GM20431 (cell line): ENCODE results near the gene MAP6.
"Not testable (repeated sequence)": the region's sequence is repeated elsewhere in the genome, so short reads cannot be mapped to it uniquely, and the experiment has no call there.

Source experiments
- in situ Hi-C: fragments of 300-500 bp; cut with MseI, MboI; formaldehyde crosslinking; loops from one replicate; pipeline ENCODE4 v1.15.0; 2020; ENCODE audit warnings: low sequenced_read_pairs; ENCODE audit not compliant: unreplicated experiment

MAP6 gene

GRCh38 chr11:75596914-75597313, 71.9 kb downstream of the MAP6 start:
- in situ Hi-C loops, result no loop called here

GRCh38 chr11:75595429-75595828, 73.4 kb downstream of the MAP6 start:
- in situ Hi-C loops, result no loop called here

DNA sequence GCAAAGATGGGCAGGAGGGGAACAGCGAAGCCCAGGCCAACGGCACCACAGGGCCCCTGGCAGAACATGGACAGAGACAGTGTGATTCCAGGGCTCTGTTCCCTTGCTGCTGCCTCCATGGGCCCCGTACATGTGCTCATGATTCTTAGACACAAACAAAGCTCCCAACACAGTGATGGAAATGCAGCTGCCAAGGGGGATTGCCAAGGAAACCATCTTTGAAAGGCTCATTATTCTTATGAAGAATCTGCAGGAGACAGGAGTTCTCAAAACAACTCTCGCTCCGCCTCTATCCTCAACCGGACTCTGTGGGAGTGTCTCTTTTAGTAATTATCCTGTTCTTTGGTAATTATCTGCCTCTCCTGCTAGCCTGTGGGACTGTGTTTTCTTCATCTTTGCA, 74.6 kb downstream of the MAP6 start:
- in situ Hi-C loops, result no loop called here

GRCh38 chr11:75593286-75593915, 75.4 kb downstream of the MAP6 start:
- in situ Hi-C loops, result no loop called here

- in situ Hi-C loops, result no loop called here
Observed at GRCh38 chr11:75592715-75593114, 76.1 kb downstream of the MAP6 start.

DNA sequence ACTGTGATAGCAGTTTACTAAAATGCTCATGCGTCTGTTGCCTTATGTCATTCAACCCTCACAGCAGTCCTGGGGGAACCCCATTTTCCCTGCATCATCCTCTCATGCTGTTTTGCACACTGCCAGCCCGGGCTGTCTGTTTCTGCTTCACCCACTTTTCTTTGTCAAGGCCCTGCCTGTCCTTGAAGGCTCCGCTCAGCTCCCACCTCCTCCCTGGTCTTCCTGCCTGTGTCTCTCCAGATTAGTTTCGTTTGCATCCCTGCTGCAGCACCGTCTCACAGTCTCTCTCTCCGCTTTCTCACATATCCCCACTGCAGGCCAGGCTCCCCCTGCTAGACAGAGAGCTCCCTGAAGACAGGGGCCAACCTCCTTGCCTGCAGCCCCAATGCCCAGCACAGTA, 76.9 kb downstream of the MAP6 start:
- in situ Hi-C loops, result no loop called here

DNA sequence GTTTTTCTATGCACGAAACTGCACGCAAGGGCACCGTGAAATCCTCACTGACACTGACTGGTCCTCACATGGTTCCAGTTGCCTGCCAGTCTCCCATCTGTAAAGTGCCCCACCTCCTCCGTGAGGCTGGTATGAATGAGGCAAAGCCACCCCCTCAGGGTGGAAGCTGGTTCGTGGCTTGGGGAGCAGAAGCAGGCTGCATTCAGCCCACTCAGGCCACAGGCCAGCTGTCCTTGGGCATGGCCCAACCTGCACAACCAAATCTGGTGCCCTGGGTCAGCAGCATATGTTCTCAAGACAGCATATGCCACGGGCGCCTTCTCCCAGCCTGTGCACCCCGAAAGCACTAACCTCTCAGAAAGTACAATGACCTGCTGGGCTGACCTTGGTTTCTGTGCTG, 77.5 kb downstream of the MAP6 start:
- in situ Hi-C loops, result no loop called here

- in situ Hi-C loops, result no loop called here
Observed at GRCh38 chr11:75589933-75590332, 78.9 kb downstream of the MAP6 start.

- in situ Hi-C loops, result no loop called here
Observed at GRCh38 chr11:75589051-75589450, 79.8 kb downstream of the MAP6 start.

DNA sequence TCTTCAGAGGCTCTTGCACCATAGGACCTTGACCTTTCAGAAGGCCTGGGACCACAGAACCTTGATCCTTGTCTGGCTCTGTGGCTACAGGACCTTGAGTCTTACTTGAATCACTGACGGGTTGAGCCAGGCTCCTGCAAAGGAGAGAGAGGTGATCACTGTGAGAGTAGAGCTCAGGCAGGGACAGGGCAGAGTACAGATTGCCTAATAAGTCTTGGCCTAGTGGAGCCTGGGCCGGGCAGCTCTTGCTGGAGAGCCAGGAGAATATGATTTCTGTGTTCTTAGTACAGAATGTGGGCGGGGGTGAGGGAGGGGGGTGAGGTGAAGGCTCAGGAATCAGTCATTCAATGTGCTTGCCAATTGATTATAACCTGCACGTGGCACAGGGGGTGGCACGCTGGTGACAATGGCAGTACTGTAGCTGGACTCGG, 80.8 kb downstream of the MAP6 start:
- in situ Hi-C loops, result no loop called here

DNA sequence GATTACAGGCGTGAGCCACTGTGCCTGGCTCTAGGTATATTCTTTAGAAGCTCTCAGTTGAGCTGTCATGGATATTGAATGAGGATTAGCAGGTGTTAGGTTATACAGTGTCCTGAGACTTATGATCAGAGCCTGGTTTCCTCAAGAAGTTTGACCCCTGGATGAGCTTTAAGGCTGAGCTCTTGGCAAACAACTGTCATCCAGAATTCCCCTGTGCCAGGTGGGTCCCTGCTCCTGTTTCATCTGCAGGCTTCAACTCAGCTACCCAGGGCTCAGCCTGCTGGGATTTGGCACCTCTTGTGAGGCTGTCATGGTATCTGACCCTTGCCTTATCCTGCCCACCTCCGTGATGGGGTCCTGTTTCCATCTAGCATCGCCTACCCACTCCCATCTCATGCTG, 82.4 kb downstream of the MAP6 start:
- in situ Hi-C loops, result no loop called here

GRCh38 chr11:75585293-75585670, 83.6 kb downstream of the MAP6 start:
- in situ Hi-C loops, result no loop called here

- in situ Hi-C loops, result not testable (repeated sequence)
Observed at GRCh38 chr11:75584659-75585292, 84.1 kb downstream of the MAP6 start.

DNA sequence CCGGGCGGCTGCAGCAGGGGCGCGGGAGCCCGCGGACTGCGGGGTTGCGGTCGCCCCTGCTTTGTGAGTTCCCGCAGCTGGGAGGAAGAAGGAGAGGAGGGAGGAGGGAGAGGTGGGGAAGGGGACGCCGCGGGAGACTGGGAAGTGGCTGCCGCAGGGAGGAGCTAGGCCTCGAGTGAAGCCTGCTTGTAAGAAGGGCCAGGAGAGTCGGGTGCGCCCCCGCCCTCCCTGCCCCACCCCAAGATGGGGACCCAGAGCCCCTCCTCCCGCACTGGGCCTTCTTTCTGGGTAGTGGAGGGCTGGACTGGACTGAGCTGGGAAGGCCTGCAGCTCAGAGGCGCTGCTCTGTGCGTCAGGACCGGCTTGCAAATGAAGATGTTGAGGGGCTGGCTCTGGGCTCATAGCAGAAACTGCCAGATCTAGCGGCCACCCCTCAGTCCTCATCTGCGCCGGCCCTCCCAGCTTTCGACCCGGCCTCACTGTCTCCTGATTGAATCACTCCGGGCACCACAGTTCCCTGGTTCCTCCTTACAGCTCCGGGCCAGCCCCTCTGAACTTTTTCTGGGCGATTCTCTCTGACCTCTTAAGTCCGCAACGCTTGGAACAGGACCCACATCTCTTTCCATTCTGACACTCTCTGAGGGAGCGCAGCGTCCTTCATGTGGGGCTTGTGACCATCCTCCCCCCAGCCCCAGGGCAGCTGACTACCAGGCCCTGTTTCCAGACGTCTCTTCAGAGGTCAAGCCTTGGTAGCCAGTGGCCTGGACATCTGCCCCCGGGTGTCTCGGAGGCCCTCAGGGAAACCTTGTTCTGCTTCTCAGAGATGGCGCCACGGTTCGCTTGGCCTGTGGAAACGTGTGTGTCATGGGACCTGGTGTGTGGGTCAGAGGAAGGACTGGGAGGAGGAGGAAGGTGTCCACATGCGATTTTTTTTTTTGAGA, 84.8 kb downstream of the MAP6 start:
- in situ Hi-C loops, result no loop called here

- in situ Hi-C loops, result no loop called here
Observed at GRCh38 chr11:75582895-75583717, 85.7 kb downstream of the MAP6 start.

DNA sequence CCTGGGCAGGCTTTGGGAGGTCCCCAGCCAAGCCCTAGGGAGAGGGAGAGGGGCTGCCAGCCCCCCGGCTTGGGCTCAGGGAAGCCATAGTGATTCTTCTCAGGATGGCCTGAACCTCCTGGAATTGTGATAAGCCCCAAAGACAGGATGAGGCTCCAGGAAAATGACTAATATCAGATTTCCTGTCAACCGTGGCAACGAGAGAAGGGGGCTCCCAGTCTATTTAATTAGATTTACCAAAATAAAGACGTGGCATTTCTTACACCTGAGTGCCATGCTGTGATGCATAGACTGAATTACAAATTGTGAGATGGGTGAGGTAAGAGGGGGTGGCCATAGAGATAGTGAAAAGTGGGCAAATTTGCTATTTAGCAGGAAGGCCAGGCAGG, 86.3 kb downstream of the MAP6 start:
- in situ Hi-C loops, result no loop called here

GRCh38 chr11:75579841-75580240, 89.0 kb downstream of the MAP6 start:
- in situ Hi-C loops, result no loop called here

DNA sequence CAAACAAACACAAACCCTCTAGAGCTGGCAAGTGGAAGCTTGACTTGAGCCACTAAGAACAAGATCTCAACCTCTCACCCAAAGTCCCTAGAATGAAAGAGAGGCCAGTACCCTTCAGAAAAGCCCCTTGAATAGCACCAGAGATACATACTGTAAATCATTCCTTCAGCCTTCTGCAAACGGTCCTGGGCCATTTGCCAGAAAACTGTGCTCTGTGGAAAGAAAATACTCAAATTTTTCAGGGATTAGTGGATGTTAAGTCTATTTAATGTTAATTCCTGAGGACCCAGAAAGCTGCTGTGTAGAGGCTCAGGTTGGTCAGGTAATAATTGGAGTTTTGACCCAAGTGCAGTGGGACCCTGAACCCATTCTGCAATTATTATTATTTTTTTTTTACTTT, 89.9 kb downstream of the MAP6 start:
- in situ Hi-C loops, result no loop called here

- in situ Hi-C loops, result no loop called here
Observed at GRCh38 chr11:75577207-75577606, 91.6 kb downstream of the MAP6 start.

DNA sequence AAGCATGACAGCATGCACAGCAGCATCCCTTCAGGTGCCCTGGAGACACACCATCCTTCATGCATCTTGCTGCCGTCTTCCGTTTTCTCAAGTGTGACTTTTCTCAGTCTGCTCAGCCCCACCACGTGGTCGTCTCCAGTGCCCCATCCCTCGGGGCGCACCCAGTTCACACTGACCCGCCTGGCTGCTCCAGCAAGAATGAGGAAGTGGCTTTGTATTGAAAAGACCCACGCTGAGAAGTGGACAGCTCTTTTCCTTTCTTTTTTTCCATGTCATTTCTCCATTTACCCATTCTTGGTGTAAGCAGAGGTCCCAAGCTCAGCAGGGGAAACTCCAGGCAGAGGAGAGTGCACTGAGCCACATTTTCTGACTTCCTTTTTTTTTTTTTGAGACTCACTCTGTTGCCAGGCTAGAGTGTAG, 92.3 kb downstream of the MAP6 start:
- in situ Hi-C loops, result no loop called here
